H4 (cell line): Measurements from ENCODE around the gene ZNF740. TPM values are rescaled to one million over a fixed set of nuclear protein-coding genes. Genes with fewer than 3 reads are reported as not detected.

ENCODE experiments used
- DNase-seq: peaks from one replicate; pipeline ENCODE4 v3.0.0-alpha.2; 2015; ENCODE audit warnings: low spot score
- total RNA-seq: library from RNA; depleted of rRNA; stranded (reverse); fragments of >200 nt; shearing (Covaris generic); gene quantifications from 2 replicates; pipeline ENCODE4 v1.2.3, GENCODE V29; 2014

Gene ZNF740
- total RNA-seq, 1 experiment from 2014 or later, result 6.3 TPM

DNA sequence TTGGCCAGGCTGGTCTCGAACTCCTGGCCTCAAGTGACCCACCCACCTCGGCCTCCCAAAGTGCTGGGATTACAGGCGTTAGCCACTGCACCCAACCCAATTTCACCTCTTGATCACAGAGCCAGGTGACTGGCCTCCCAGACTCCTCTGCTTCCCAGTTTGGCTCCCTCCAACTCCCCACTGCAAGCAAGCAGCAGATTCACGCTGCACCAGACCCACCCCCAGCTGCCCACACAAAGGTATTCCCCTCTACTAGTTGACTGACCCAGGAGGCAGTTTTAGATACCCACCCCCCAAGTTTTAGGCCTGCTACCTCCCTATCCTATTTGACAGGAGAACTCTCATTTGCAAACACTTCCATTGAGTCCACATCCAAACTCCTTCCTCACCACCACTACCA lies 46.3 kb downstream of the ZNF740 start:
- no peak for DNase-seq

DNA sequence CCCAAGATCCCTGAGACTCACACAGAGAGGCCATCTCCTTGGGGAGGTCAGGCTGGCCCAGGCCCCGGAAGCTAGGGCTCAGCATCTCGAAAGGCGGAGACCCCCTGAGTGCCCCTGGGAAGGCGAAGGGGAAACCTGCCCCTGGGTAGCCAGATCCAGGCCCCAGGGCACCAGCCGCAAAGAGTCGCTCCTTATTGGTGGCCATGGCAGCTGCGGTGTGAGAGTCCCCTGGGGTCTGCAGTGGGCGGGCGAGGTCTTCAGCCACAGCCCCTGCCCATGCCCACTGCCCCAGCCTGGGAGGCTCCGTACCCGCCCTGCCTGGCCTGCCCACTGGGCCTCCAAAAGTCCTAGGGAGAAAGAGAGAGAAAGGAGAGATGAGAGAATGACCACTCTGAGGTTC lies 46.8 kb downstream of the ZNF740 start:
- DNase-seq, result no peak

DNA sequence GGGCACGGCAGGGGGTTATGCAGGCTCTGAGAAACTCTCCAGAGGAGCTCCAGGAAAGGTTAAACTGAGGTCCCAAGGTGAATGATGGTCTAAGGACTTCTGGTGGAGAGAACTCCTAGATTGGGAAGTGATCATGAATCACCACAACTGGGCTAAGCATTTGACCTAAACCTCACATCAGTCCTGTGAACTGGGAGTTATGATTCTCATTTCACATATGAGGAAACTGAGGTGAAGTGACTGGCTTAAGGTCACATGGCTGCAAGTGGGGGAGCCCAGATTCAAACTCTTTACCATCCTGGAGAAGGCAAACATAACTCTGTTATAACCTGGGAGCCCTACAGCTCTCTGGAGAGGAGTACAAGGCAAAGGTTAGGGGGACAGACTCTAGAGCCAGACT lies 47.3 kb downstream of the ZNF740 start:
- no peak for DNase-seq

DNA sequence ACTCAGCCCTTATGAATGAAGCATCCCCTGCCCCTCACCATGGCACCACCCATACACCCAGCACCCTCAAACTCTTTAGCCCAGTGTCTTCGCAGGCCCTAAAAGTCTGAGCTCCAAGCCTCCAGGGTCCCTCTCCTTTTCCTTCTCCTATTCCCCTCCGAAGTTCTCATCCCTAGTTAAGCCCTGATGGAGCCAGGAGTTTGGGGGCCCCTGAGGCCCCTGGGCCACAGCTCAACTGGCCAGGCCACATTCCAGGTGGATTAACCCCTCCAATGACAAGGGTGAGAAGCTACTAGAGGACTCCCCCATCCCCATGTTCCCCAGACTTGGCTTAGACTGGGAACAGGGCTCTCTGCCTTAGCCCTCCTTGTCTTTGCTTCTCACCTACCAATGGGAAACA lies 48.9 kb downstream of the ZNF740 start:
- DNase-seq, result no peak

DNA sequence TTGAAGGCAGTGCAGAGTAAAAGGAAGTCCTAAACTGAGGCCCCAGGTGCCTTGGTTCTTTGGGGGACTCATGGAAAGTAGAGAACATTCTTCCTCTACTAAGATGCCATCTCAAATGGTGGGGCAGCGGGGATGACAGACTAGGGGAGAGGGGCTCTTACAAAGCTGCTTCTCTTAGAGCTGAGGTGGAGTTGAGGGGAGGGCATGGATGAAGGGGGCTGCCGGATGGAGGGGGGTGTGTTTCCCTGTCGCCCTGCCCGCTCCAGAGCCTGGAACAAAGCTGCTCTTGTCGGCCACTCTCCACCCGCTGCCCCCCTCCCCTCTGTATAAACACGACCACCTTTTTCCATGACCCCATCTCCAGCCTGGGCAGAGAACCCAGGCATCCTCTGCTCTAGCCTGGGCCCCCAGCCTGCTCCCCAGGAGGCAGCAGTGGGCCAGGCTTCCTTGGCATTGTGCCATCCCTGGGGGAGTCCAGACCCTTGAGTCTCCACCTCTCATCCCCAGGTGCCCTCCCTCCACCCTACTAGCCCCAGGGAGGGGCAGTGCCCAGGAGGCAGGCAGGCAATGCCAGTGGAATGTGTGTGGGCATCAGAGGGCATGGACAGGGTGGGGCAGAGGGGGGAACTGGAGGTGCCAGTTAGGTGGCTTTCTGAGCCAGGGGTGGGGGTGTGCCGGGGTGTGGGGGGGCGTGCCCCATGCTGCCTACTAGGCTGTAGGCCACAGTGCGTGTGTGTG lies 49.8 kb downstream of the ZNF740 start:
- no peak for DNase-seq

DNA sequence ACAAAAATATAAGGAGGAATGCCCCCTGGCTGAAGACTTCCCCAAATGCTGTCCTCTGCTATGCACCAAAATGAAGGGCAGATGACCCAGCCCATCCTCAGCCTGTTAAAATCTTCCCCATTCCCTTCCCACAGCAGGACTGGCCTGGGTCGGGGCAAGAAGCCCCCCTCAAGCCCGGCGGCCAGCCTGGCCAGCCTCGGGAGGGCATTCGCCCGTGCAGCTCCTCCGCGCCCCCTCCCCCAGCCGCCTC lies 51.1 kb downstream of the ZNF740 start:
- DNase-seq, result no peak

DNA sequence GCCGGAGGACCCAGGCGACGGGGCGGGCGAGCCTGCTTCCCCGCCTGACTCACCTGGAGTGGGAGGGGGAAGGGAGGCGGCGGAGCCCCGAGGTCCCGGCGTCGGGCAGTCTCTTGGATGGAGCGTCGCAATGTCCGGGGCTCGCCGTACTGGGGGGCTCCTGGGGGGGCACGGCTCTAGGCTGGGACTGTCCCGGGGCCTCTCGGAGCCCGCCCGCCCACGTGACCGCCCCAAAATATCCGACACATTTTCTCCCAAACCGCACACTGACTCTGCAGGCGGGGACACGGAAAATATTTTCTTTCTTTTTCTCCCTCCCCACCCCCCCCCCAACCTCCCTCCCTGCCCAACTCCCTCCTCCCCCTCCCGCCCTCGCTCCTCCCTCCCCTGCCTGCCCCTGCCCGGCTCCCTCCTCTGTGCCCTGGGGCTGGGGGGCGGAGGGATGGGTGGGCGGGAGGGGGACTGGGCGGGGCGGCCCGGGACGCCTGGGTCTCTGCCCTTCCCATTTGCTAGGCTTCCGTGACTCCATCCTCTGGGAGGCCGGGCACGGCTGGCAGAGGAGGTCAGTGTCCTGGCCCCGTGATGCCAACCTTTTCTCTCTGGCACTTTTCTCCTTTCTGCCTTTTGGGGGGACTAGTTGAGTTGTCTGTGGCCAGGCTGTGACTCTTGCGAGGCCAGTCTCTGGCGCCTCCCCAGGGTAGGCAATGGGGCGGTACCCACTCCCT lies 51.6 kb downstream of the ZNF740 start, which contains the start of gene RARG:
Gene RARG, minus strand, starts transcription at position 289 of the 725 bp plus-strand sequence. CDS start 4,664 bp downstream, outside the sequence.
- DNase-seq, result peak; percentile 76

DNA sequence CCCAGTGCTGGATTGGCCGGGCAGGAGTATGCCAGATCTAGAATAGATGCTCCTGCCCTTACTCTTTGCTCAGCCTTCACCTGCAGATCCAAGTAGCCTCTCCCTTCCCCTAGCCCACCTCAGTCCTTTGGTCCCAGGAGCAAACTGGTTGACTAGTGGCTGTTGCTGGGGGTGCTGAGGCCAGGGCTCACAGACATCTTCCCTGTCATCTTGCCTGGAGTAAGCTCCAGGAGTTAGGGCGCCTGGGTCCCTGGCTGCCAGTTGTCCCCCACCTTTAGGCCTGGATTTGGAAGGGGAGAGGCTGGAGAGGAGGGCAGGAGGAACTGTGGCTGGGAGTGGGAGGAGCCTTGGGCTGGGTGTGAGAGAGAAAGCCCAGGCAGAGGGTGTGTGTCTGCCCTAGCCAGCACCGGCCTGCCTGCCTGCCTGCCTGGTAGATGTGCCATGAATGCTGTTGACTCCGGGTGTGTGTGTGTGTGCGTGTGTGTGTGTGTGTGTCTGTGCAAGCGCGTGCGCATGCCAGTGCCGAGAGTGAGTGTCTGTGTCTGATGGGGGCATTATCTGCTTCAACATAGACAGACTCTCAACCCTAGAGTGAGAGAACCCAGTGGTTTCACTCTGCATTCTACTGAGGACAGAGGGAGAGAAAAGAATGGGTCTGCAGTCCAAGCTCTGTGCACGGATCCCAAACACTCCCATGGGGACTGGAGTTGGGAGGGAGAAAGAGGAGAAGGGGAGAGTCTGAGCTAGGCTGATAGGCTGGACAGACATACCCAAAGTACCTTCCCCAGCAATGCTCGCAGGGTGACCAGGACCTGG lies 52.3 kb downstream of the ZNF740 start:
- peak; percentile 50 for DNase-seq

DNA sequence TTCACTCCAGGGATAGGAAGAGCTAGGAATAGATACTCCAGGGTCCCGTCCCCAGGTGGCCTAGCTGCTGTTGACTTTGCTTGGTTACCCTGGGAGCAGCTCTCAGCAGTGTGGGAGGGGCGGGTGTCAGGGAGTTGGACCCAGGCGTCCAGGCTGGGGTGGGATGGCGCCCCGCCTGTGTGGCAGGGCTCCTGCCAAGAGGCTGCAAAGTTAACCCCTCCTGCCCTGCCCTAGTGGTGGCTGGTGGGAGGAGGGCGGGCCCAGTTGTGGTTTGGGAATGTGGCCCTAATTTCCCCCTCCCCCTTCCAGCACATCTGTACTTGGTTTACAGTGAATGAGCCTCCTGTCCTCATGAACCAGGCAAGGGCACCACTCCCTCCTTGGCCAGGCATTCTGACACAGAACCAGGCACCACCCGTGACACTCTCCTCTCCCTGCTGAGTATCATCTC lies 53.2 kb downstream of the ZNF740 start:
- no peak for DNase-seq

DNA sequence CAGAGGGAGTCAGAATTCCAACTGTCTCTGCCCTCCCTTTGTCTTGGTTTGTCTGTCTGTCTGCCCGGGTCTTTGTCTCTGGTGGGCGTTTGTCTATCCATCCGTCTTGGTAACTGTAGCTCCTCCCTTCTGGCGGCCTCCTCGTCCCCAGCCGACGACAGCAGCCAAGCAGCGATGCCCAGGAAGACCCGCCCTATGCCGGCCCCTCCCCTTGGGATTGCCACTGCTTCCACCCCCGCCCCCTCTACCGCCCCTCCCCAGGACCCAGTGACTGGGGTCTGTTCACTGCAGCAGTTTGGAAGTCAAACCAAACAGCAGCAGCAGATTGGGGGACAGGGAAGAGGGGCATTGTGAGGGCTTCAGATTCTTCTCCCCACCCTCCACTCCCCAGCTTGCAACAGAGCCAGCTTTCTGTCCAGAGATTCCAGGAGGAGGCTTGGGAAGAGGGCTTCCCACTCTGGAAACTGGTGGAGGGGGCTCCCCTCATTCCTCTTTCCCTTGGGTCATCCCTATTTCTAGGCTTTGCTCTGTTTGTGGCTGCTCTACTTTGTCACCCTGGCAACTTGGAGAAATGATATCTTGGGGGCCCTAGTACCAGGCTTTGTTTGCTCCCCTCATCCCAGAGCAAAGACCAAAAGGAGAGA lies 53.9 kb downstream of the ZNF740 start:
- no peak for DNase-seq

DNA sequence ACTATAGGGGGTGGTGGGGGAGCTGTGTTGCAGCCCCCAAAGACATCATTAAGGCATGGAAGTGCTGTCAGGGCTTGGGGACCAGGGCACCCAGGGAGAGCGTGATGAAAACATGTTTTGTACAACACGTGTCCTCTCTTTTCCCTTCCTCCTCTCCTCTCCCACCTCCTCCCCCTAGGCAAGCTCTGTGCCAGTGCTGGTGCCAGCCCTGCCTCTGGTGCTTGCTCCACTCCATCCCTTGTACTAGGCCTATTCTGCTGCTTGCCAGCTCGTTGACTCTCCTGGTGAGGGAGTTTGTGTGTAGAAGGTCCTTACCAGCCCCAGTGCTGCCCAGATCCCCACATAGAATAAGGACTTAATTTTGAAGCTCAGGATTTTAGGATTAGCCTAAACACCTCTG lies 54.6 kb downstream of the ZNF740 start:
- DNase-seq, result no peak

DNA sequence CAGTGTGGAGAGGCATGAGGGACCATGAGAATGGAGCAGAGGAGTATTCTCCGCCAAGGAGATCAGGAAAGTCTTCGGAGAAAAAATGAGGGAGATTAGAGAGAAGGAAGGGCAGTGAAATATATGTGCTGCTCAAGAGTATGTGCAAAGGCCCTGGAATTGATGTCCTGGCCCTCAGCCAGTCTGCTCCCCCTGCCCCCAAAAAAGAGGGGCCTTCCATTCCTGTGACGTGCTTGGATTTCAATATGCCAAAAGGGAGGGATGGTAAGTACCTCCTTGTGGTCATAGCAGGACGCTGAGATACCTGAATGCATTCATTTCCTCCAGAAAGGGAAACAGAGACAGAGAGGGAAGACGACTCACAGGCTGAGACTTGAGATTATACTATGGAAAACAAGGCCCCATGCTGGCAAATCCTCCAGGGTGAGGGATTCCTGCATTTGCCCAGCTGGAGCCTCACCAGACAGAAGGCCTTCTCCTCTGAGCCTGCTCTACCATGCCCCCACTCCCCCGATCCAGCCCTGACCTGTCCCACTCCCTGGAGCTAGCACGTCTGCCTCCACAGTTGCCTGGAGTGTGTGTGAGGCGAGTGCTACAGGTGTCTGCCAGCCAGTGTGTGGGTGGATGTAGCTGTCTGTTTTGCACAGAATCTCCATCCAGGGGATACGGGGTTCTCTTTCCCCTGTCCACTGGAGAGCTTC lies 55.4 kb downstream of the ZNF740 start:
- DNase-seq, result no peak

DNA sequence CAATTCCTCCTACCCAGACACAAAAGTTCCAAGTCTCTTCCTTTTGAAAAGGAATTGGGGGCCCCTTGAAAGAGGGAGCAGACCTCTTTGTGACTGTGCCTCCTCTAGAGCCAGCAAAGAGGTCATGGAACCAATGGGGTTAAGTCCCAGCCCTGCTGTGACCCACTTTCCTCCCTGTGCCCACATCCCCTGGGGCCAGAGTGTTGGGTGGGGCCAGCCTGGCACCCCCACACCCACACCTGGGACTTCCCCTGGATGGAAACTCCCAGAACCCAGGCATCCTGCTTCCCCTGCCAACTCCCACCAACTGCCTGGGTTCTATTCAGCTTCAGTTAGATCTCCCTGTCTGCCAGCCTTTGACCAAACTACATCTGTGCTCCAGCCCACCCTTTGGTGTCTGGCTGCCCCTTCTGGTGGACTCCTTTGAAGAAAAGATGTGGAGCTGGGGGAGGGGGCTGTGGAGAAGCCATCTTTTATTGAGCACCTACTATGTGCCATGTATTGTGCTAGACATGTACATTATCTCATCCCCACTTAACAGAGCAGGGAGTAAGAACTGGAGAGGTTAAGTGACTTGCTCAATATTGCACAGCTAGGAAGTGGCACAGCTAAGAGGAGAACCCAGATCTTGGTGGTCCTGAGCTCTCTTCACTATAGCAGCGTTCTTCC lies 56.1 kb downstream of the ZNF740 start:
- DNase-seq, result no peak

DNA sequence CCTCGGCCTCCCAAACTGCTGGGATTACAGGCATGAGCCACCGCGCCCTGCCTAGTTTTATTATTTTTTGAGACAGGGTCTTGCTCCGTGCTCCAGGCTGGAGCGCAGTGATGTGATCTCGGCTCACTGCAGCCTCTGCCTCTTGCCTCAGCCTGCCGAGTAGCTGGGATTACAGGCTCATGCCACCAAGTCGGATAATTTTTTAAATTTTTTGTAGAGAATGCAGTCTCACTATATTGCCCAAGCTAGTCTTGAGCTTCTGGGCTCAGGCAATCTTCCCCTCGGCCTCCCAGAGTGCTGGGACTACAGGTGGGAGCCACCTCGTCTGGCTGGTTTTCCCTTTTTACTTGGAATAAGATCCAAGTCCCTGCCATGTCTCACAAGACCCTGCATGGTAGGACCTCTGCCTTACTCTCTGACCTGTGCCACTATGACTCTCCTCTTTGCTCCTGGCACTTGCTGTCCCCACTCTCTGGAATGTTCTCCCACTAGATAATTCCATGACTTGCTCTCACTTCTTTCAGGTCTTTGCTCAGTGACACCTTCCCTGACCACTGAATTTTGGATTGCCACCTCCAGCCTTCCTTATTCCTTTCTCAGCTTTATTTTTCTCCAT lies 59.2 kb downstream of the ZNF740 start:
- no peak for DNase-seq

DNA sequence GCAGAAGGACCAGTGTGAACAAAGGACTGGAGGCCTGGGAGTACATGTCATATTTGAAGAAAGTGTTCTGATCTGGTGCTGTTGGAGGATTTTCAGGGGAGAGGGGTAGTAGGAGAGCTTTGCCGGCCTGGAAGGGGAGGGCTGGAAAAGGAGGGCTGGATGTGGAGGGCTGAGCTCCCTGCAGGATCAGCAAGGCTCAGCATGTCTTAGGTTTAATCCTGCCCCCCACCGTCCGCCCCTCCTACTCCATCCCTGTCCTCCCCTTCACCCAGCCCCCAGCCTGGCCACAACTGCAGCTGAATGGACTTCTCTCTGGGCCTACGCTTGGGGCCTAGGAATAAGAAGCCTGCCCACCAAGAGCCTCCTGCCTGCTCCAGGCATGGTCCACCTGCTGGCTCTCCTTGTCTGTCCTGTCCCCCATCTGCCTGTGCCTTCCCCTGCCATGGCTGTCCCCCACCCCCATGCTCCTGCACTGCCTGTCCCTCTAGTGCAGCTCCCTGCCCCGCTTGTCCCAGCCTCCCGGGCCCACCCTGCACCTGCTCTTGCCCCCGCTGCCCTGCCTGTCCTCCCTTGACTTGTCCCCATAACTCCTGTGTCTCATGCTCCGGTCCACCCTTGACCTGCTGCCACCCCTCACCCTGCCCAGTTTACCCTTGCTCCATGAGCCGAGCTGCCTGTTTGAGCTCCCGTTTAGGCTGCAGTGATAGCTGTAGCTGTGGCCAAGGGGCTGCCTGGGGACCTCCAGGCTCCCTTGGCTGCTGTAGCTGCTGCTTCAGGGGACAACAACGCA lies 61.3 kb downstream of the ZNF740 start:
- DNase-seq, result peak; percentile 2

DNA sequence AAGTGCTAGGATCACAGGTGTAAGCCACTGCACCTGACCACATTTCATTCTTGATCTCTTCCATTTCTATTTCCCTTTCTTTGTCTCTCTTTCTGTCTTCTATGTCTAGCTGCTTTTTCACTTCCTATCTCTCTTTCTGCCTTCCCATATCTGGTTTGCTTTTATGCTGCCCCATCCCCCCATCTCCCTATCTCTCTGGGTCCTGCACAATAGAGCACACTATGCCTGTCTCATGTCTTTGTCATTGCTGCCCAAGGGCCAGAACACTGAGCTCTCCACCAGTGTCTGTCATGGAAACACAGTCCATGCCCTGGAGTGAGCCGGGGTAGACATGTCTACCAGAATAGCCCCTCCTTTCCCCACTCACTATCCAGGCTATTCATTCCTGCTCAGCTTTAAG lies 63.8 kb downstream of the ZNF740 start:
- DNase-seq, result peak; percentile 1
